ENCODE data around the gene RMDN3. TPM values are rescaled to one million over a fixed set of nuclear protein-coding genes. Genes with fewer than 3 reads are reported as not detected.

The RMDN3 gene
- total RNA-seq, 1 experiment from 2014 or later = 28.3 TPM

- no peaks in the 10 kb centered on the region for H3K79me2 ChIP-seq (ENCODE audit: insufficient read depth, low read length)
- DNase-seq = no peak
- Mint-ChIP-seq H3K9me3 (no peaks in the 10 kb centered on the region), H3K27me3 (ENCODE audit: low read depth) (no peaks in the 10 kb centered on the region; the same call in 1 of the 2 replicates), H3K4me1 (peaks cover 44 to 45% of the 10 kb centered on the region in 2 experiments), H3K4me3 (no peak overlapping the region), H3K27ac (peak overlapping the region in 1 of 3 experiments; percentile 77; a peak in 2 of 7 replicates), H3K36me3 (ENCODE audit: insufficient read depth in 1 of 3, low read depth in 3 of 3) (peaks cover 19 to 60% (median 52%) of the 10 kb centered on the region in 3 experiments; a peak in 6 of 7 replicates)
- H3K14ac ChIP-seq (ENCODE audit: insufficient read depth, low read length) = no peak overlapping the region
- H3K79me1 ChIP-seq (ENCODE audit: insufficient read depth, low read depth, low read length, poor library complexity, severe bottlenecking) = no peaks in the 10 kb centered on the region
- no CpG with 5 or more reads among the region's 3 CpGs for WGBS (ENCODE audit: extremely low coverage, insufficient read length, low lambda C conversion rate)
- no peak overlapping the region for H2AFZ ChIP-seq (ENCODE audit: low read length)
- no peaks in the 10 kb centered on the region for H3K27me3 ChIP-seq (ENCODE audit: insufficient read depth, low read length)
- no peak overlapping the region for H3K56ac ChIP-seq (ENCODE audit: insufficient read length, low read depth, low read length)
- no peaks in the 10 kb centered on the region for H4K20me1 ChIP-seq (ENCODE audit: control insufficient read depth, insufficient read depth, insufficient read length)
- no peak overlapping the region for H2AK5ac ChIP-seq (ENCODE audit: insufficient read length, low read length)
- no peak overlapping the region for H3K18ac ChIP-seq (ENCODE audit: insufficient read length, low read depth, low read length)
- H3K27ac ChIP-seq (ENCODE audit: insufficient read length, low read depth, low read length) = no peak overlapping the region
- H4K5ac ChIP-seq (ENCODE audit: insufficient read length, low read depth, low read length) = no peak overlapping the region
- no peak for TF ChIP-seq CTCF (conservative IDR thresholded peaks at IDR 0.05)
- H2BK20ac ChIP-seq (ENCODE audit: low read depth, low read length, poor library complexity, severe bottlenecking) = no peak overlapping the region
- no peak overlapping the region for H2BK12ac ChIP-seq (ENCODE audit: insufficient read length, low read depth, low read length)
- no peak overlapping the region for H3K9ac ChIP-seq (ENCODE audit: extremely low read depth, insufficient read length, low read length)
- peaks cover 18% of the 10 kb centered on the region for H3K4me1 ChIP-seq (ENCODE audit: insufficient read depth, low read length)
- H3T11ph ChIP-seq (ENCODE audit: low read length) = no peak overlapping the region
- H3K4ac ChIP-seq (ENCODE audit: low read depth, low read length) = no peak overlapping the region
- no peak overlapping the region for H4K91ac ChIP-seq (ENCODE audit: insufficient read length, low read depth, low read length)
- H3K9me3 ChIP-seq (ENCODE audit: control insufficient read depth, low read depth, low read length) = no peaks in the 10 kb centered on the region
- H3K23ac ChIP-seq (ENCODE audit: insufficient read length, low read depth, low read length) = no peak overlapping the region
- H2BK15ac ChIP-seq (ENCODE audit: low read depth, low read length) = no peak overlapping the region
- H3K4me2 ChIP-seq (ENCODE audit: insufficient read depth, insufficient read length, low read length) = no peak overlapping the region
- H4K8ac ChIP-seq (replicated peaks; ENCODE audit: insufficient read length, low read depth, low read length) = no peak overlapping the region
- H2BK120ac ChIP-seq (ENCODE audit: low read depth, low read length, poor library complexity, severe bottlenecking) = no peak overlapping the region
- no peaks in the 10 kb centered on the region for H3K23me2 ChIP-seq (ENCODE audit: insufficient read length, low read depth, low read length, poor library complexity, severe bottlenecking)
- no peak overlapping the region for H2BK5ac ChIP-seq (ENCODE audit: insufficient read length, low read length)
Observed at GRCh38 chr15:40737048-40737447, 18.0 kb downstream of the RMDN3 start.

All from H9 (cell line).